OCI-M2 (cell line): ENCODE data around the gene CTSC.

ENCODE experiments used
- DNase-seq: peaks from one replicate; lab custom pipeline; 2025; ENCODE audit not compliant: unreplicated experiment; lab: John Stamatoyannopoulos, UW

The CTSC gene

GRCh38 chr11:88320149-88320559 lies 17.4 kb downstream of the CTSC start:
- no peak for DNase-seq

GRCh38 chr11:88318017-88318416 lies 19.5 kb downstream of the CTSC start:
- DNase-seq, result no peak

- no peak for DNase-seq
These were observed 20.0 kb downstream of the CTSC start for GRCh38 chr11:88317536-88317935.

- DNase-seq, result no peak
These were observed 21.5 kb downstream of the CTSC start for GRCh38 chr11:88315981-88316441.

- DNase-seq, result no peak
These were observed 22.5 kb downstream of the CTSC start for GRCh38 chr11:88315015-88315414.

- no peak for DNase-seq
These were observed 24.1 kb downstream of the CTSC start for GRCh38 chr11:88313441-88313840.

- DNase-seq, result no peak
These were observed 24.9 kb downstream of the CTSC start for GRCh38 chr11:88312628-88313027.

- no peak for DNase-seq
These were observed 27.3 kb downstream of the CTSC start for GRCh38 chr11:88310246-88310645.

- no peak for DNase-seq
These were observed 29.0 kb downstream of the CTSC start for GRCh38 chr11:88308576-88308975.

- no peak for DNase-seq
These were observed 29.6 kb downstream of the CTSC start for GRCh38 chr11:88307749-88308425.

GRCh38 chr11:88306785-88307184 lies 30.8 kb downstream of the CTSC start:
- no peak for DNase-seq

GRCh38 chr11:88305430-88305829 lies 32.1 kb downstream of the CTSC start:
- DNase-seq, result no peak

GRCh38 chr11:88304352-88304751 lies 33.2 kb downstream of the CTSC start:
- DNase-seq, result no peak

GRCh38 chr11:88303037-88303436 lies 34.5 kb downstream of the CTSC start:
- DNase-seq, result no peak

GRCh38 chr11:88301488-88302140 lies 35.9 kb downstream of the CTSC start:
- no peak for DNase-seq

GRCh38 chr11:88300888-88301487 lies 36.5 kb downstream of the CTSC start:
- no peak for DNase-seq

GRCh38 chr11:88297863-88298262 lies 39.7 kb downstream of the CTSC start:
- DNase-seq, result no peak

- no peak for DNase-seq
These were observed 40.1 kb downstream of the CTSC start for GRCh38 chr11:88297421-88297820.

GRCh38 chr11:88295028-88295427 lies 42.5 kb downstream of the CTSC start:
- no peak for DNase-seq

- DNase-seq, result no peak
These were observed 43.6 kb downstream of the CTSC start for GRCh38 chr11:88293931-88294330.

- no peak for DNase-seq
These were observed 45.2 kb downstream of the CTSC start for GRCh38 chr11:88292171-88292843.

GRCh38 chr11:88288560-88288959 lies 49.0 kb downstream of the CTSC start:
- DNase-seq, result no peak
